Brain microvascular endothelial cell (primary cell): ENCODE results near the gene PIAS1.

ENCODE experiments used
- DNase-seq: peaks from one replicate; pipeline ENCODE4 v3.0.0-alpha.2; 2020
- H3K27ac ChIP-seq: fragments of 250-450 bp; sonication (Bioruptor Pico); 2 replicates; pipeline ENCODE4 v1.5.1; 2020; ENCODE audit warnings: mild to moderate bottlenecking, moderate library complexity
- H3K27me3 ChIP-seq: fragments of 250-450 bp; sonication (Bioruptor Pico); replicated peaks from 2 replicates; pipeline ENCODE4 v1.5.1; 2020; ENCODE audit warnings: mild to moderate bottlenecking
- H3K36me3 ChIP-seq: fragments of 250-450 bp; sonication (Bioruptor Pico); replicated peaks from 2 replicates; pipeline ENCODE4 v1.5.1; 2020; ENCODE audit warnings: mild to moderate bottlenecking
- H3K4me3 ChIP-seq: 2 replicates; pipeline ENCODE4 v1.5.1; 2011; ENCODE audit warnings: low read depth, mild to moderate bottlenecking, control low read depth, low read length, moderate library complexity
- in situ Hi-C: cut with HindIII; loops from 2 replicates; pipeline ENCODE4 v1.10.0; 2017; ENCODE audit warnings: low sequenced_read_pairs, low pct_ligation_motif_present
- TF ChIP-seq, protein P1 (sequence below): IDR thresholded peaks from 2 replicates; pipeline ENCODE4 v1.5.1; 2011; ENCODE audit warnings: low read depth, mild to moderate bottlenecking, moderate library complexity, low read length, control low read depth, inconsistent platforms; ENCODE audit errors: missing control alignments

The PIAS1 gene

DNA sequence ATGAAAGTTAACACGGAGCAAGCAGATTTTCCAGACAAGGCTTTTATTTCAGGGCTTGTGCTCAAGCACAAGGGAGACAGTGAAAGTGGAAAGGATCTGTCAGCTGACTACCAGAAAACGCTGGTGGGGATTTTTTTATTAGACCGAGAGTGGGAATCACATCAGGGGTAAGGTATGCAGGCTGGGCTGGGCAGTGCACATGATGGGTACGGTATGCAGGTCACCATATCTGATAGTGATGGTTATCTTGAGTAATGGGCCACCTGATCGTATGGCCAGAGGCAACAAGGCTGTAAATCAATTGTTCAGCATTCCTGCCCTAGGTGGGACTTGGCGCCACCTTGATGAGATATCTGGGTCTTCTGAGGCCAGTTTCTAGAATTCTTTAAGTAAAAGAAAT is 36.9 kb upstream of the PIAS1 start:
- no peak for DNase-seq
- H3K27me3 ChIP-seq: no peaks in the 10 kb centered on the region
- in situ Hi-C loops: no loop called here
- no peak overlapping the region for H3K4me3 ChIP-seq
- H3K27ac ChIP-seq: no peak overlapping the region
- TF ChIP-seq, protein P1, sequence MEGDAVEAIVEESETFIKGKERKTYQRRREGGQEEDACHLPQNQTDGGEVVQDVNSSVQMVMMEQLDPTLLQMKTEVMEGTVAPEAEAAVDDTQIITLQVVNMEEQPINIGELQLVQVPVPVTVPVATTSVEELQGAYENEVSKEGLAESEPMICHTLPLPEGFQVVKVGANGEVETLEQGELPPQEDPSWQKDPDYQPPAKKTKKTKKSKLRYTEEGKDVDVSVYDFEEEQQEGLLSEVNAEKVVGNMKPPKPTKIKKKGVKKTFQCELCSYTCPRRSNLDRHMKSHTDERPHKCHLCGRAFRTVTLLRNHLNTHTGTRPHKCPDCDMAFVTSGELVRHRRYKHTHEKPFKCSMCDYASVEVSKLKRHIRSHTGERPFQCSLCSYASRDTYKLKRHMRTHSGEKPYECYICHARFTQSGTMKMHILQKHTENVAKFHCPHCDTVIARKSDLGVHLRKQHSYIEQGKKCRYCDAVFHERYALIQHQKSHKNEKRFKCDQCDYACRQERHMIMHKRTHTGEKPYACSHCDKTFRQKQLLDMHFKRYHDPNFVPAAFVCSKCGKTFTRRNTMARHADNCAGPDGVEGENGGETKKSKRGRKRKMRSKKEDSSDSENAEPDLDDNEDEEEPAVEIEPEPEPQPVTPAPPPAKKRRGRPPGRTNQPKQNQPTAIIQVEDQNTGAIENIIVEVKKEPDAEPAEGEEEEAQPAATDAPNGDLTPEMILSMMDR: no peak
- H3K36me3 ChIP-seq: no peaks in the 10 kb centered on the region

DNA sequence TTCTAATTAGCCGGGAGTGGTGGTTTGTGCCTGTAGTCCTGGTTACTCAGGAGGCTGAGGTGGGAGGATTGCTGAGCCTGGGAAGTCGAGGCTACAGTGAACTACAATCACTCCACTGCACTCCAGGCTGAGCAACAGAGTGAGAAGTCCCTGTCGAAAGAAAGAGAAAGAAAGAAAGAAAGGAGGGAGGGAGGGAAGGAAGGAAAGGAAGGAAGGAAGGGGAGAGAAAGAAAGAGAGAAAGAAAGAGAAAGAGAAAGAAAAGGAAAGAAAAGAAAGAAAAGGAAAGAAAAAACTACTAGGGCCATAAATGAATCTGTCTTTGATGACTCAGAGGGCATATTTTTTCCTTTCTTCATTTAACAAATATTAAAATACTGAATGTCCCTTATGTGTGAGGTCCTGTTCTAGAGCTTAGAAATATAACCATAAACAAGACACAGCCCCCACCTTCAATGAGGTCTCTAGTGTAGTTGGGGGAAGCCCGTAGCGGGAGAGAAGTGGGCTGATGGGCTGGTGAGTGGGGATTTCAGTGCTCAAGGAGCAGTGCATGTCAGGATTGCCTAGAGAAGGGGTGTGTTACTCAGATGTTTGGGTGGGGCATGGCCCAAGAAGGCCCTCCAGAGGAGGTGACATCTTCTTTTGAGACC is 35.2 kb upstream of the PIAS1 start:
- in situ Hi-C loops: no loop called here
- no peaks in the 10 kb centered on the region for H3K27me3 ChIP-seq
- H3K27ac ChIP-seq: no peak overlapping the region
- H3K4me3 ChIP-seq: no peak overlapping the region
- DNase-seq: no peak
- H3K36me3 ChIP-seq: no peaks in the 10 kb centered on the region
- TF ChIP-seq, protein P1: no peak

DNA sequence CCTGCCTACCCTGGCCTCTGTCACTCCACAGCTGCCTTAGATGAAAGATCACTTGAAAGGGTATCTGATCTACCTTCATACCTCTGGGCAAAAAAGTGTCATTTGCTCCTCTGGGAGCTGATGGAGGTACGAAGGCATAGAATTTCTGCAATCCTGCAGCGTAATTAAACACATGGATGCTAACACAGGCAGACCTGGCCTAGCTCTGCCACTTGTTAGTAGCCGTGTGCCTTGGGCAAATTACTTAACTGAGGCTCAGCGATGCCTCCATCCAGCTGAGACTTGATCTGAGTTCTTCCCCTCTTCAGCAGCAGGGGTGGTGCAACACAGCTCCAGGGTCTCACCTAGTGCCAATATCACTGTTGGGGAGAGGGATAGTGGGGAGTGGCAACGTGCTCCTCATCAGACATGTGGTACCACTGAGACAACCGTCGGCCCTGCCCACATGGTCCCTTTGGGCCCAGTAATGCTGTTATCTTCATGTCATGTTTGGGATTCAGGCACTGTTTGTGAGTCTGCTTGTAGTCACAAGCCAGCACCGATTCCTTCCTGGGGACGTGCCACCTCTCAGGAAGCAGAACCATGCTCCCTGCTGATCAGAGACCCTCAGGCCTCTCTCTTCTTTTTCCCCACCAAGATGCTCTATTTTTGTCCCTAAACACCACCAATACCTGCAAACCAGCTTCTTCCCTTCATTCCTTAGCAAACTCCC is 34.1 kb upstream of the PIAS1 start:
- H3K4me3 ChIP-seq: no peak overlapping the region
- DNase-seq: no peak
- TF ChIP-seq, protein P1: no peak
- in situ Hi-C loops: no loop called here
- no peaks in the 10 kb centered on the region for H3K27me3 ChIP-seq
- no peaks in the 10 kb centered on the region for H3K36me3 ChIP-seq
- H3K27ac ChIP-seq: no peak overlapping the region

DNA sequence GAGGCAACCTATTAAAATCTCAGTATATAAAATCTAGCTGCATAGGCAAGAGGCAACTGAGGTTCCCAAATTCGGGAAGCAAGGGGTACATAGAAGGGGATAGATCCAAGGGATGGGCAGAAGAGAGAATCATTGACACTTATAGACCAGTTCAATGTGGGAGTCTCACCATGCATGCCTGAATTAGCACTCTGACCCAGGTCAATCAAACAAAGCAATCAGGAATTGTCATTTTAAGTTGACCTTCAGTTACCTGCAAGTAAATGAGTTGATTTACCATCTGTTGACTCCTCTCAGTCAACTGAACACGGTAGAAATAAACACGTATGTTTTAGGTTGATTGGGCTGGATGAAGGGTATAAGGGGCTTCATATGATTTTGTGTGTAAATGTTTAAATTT is 33.4 kb upstream of the PIAS1 start:
- Histone ChIP-seq H3K36me3 (no peaks in the 10 kb centered on the region), H3K4me3 (no peak overlapping the region), H3K27me3 (no peaks in the 10 kb centered on the region), H3K27ac (no peak overlapping the region)
- no peak for DNase-seq
- TF ChIP-seq, protein P1: no peak
- in situ Hi-C loops: no loop called here

DNA sequence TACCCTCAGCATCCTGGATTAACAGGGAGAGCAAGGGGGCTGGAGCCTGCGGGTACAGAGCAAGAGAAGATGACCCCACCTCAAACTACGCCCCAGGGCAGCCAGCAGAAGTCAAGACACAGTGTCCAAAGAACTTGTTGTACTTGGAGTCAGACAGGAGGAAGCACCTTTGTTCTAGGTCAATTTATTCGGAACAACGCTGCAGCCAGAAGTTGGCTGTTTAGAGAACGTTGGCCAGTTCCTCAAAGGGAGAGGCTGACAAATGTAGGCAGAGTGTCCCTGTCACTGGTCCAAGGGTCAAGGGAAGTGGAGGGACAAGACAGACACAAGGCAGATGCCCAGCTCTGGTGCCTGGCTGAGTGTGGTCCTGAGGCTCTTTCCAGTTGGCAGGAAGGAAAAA is 32.1 kb upstream of the PIAS1 start:
- TF ChIP-seq, protein P1: no peak
- in situ Hi-C loops: no loop called here
- no peaks in the 10 kb centered on the region for H3K36me3 ChIP-seq
- no peaks in the 10 kb centered on the region for H3K27me3 ChIP-seq
- no peak overlapping the region for H3K27ac ChIP-seq
- DNase-seq: no peak
- no peak overlapping the region for H3K4me3 ChIP-seq
